RCC 7860 (cell line): Measurements from ENCODE around the gene CXorf49B.

Experiments
- DNase-seq: peaks from one replicate; pipeline ENCODE4 v3.0.0-alpha.2; 2015; ENCODE audit warnings: low spot score
- FAIRE-seq: peaks from 2 replicates; lab custom pipeline; 2012; peaks lifted over from hg19 to GRCh38; lab: Jason Lieb, UNC

The CXorf49B gene

GRCh38 chrX:71815121-71815905 is 52.2 kb downstream of the CXorf49B start:
- DNase-seq (no peak), FAIRE-seq (no peak)

- FAIRE-seq (no peak), DNase-seq (no peak)
Measured at GRCh38 chrX:71815906-71816156, 52.7 kb downstream of the CXorf49B start.
